ENCODE results near the gene RASAL2.

- TF ChIP-seq CTCF (IDR thresholded peaks at IDR 0.05) (no peak), POLR2A (IDR thresholded peaks at IDR 0.05) (no peak)
These were observed 274.3 kb downstream of the RASAL2 start for GRCh38 chr1:178368208-178368607.
